MM.1S (cell line): Measurements from ENCODE around the gene TFDP3.

ENCODE experiments used
- EZH2 ChIP-seq: fragments of 300-600 bp; sonication (generic); optimal IDR thresholded peaks from 2 replicates; pipeline ENCODE3; 2017; ENCODE audit warnings: low read depth, mild to moderate bottlenecking, antibody characterized with exemption, low read length, mixed read lengths
- EZH2phosphoT487 ChIP-seq: fragments of 300-600 bp; sonication (generic); IDR thresholded peaks from 2 replicates; pipeline ENCODE4 v1.6.1; 2018; ENCODE audit warnings: antibody characterized with exemption, low read length
- TF ChIP-seq, protein P1 (sequence below): fragments of 300-600 bp; sonication (generic); IDR thresholded peaks from 2 replicates; pipeline ENCODE4 v1.5.1; 2016; ENCODE audit warnings: antibody characterized with exemption, low read length, mixed read lengths

DNA sequence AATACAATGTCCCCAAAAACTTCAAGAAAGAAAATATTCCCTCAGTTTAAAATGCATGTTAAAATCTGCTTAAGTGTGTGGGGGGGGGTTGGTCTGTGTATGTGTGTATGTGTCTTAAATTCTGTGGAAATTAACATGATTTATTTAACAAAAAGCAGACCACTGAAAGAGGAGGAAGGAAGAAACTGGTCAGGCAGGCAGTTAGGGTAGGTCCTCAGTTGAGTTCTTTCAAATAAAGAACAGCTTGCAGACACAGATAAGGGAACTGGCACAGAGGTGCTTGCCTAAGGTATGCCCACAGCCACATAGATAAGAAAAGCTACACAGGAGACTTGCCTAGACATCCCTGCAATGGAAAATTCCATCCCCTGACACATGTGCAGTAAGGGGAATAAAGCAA, 28.8 kb upstream of the TFDP3 start:
- TF ChIP-seq, protein P1, sequence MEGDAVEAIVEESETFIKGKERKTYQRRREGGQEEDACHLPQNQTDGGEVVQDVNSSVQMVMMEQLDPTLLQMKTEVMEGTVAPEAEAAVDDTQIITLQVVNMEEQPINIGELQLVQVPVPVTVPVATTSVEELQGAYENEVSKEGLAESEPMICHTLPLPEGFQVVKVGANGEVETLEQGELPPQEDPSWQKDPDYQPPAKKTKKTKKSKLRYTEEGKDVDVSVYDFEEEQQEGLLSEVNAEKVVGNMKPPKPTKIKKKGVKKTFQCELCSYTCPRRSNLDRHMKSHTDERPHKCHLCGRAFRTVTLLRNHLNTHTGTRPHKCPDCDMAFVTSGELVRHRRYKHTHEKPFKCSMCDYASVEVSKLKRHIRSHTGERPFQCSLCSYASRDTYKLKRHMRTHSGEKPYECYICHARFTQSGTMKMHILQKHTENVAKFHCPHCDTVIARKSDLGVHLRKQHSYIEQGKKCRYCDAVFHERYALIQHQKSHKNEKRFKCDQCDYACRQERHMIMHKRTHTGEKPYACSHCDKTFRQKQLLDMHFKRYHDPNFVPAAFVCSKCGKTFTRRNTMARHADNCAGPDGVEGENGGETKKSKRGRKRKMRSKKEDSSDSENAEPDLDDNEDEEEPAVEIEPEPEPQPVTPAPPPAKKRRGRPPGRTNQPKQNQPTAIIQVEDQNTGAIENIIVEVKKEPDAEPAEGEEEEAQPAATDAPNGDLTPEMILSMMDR: no peak
- TF ChIP-seq EZH2 (no peak), EZH2phosphoT487 (no peak)
